ENCODE measurements around the gene SYN1. TPM values are rescaled to one million over a fixed set of nuclear protein-coding genes. Genes with fewer than 3 reads are reported as not detected.

The SYN1 gene
- total RNA-seq, 1 donor from 2014 or later: 2.2 TPM

DNA sequence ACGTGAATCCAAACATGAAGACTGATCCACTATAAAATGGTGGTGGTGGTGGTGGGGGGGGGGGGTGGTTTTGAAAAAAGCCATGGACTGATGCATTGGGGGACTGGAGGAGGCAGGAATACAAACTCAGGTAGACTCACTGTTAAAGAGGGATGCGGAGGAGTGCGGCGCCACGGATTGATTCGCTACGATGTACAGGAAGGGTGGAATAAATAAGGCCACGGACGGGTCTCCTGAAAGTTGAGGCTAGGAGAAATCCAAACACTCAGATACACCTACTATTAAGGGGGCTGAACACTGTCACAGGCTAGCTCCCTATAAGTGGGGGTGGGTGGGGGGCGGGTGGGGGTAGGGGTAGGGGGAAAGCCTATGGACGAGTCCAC lies 30.1 kb upstream of the SYN1 start:
- H3K27me3 Mint-ChIP-seq (ENCODE audit: low read depth, unreplicated experiment): no peaks in the 10 kb centered on the region
- DNase-seq (ENCODE audit: low read depth) (no peak), FAIRE-seq (no peak)
- Histone ChIP-seq H3K36me3 (ENCODE audit: insufficient read depth, low read length) (peaks cover 3% of the 10 kb centered on the region), H3K9ac (ENCODE audit: low read length) (peak overlapping the region; percentile 88), H3K4me2 (ENCODE audit: low read length) (peak overlapping the region; percentile 90), H3K9me3 (ENCODE audit: insufficient read depth, low read depth, low read length) (no peaks in the 10 kb centered on the region), H3K27me3 (ENCODE audit: insufficient read depth, low read length) (no peaks in the 10 kb centered on the region), H4K20me1 (ENCODE audit: insufficient read depth, low read length) (peaks cover 25% of the 10 kb centered on the region), H3K79me2 (ENCODE audit: insufficient read depth, low read length) (peaks cover 43% of the 10 kb centered on the region), H3K4me1 (ENCODE audit: insufficient read depth, low read length) (peaks cover 22% of the 10 kb centered on the region), H2AFZ (ENCODE audit: low read depth, low read length) (no peak overlapping the region), H3K4me3 (ENCODE audit: insufficient read depth, low read depth, low read length) (peak overlapping the region; percentile 76), H3K27ac (ENCODE audit: low read depth, low read length) (peak overlapping the region; percentile 80)
- no peaks in the 10 kb centered on the region for H3K9me3 Mint-ChIP-seq (ENCODE audit: unreplicated experiment)
- no peak overlapping the region for H3K27ac Mint-ChIP-seq (ENCODE audit: unreplicated experiment)
- TF ChIP-seq EZH2 (IDR thresholded peaks at IDR 0.05; ENCODE audit: insufficient read depth, low read length): no peak
- TF ChIP-seq, protein P1, sequence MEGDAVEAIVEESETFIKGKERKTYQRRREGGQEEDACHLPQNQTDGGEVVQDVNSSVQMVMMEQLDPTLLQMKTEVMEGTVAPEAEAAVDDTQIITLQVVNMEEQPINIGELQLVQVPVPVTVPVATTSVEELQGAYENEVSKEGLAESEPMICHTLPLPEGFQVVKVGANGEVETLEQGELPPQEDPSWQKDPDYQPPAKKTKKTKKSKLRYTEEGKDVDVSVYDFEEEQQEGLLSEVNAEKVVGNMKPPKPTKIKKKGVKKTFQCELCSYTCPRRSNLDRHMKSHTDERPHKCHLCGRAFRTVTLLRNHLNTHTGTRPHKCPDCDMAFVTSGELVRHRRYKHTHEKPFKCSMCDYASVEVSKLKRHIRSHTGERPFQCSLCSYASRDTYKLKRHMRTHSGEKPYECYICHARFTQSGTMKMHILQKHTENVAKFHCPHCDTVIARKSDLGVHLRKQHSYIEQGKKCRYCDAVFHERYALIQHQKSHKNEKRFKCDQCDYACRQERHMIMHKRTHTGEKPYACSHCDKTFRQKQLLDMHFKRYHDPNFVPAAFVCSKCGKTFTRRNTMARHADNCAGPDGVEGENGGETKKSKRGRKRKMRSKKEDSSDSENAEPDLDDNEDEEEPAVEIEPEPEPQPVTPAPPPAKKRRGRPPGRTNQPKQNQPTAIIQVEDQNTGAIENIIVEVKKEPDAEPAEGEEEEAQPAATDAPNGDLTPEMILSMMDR (IDR thresholded peaks at IDR 0.05; ENCODE audit: insufficient read depth, low read depth, low read length): no peak
- H3K4me3 Mint-ChIP-seq (ENCODE audit: unreplicated experiment): peak overlapping the region; percentile 85
- peaks cover 29% of the 10 kb centered on the region for H3K4me1 Mint-ChIP-seq (ENCODE audit: low read depth, unreplicated experiment)
- H3K36me3 Mint-ChIP-seq (ENCODE audit: low read depth, unreplicated experiment): no peaks in the 10 kb centered on the region

DNA sequence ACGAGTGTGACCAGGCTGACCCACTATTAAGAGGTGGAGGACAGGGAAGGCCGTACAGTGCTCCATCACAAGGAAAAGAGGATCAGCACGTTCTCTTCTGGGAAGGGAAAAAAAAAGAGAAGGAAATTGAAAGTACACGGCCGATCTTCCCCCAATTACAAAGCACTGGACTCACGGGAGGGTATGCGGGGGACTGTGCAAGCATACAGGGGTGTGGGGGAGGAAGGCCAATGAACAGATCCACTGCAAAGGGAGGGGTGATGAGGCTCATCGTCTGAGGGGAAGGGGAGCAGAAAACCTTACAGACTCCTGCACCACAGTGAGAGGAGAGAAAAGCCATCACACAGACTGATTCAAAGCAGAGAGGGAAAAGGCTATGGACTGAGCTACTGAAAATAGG lies 29.6 kb upstream of the SYN1 start:
- Histone ChIP-seq H2AFZ (ENCODE audit: low read depth, low read length) (no peak overlapping the region), H3K79me2 (ENCODE audit: insufficient read depth, low read length) (peaks cover 48% of the 10 kb centered on the region), H3K27ac (ENCODE audit: low read depth, low read length) (peak overlapping the region; percentile 38), H3K9ac (ENCODE audit: low read length) (peak overlapping the region; percentile 88), H3K4me2 (ENCODE audit: low read length) (peak overlapping the region; percentile 90), H3K4me1 (ENCODE audit: insufficient read depth, low read length) (peaks cover 22% of the 10 kb centered on the region), H4K20me1 (ENCODE audit: insufficient read depth, low read length) (peaks cover 30% of the 10 kb centered on the region), H3K9me3 (ENCODE audit: insufficient read depth, low read depth, low read length) (no peaks in the 10 kb centered on the region), H3K36me3 (ENCODE audit: insufficient read depth, low read length) (peaks cover 3% of the 10 kb centered on the region), H3K4me3 (ENCODE audit: insufficient read depth, low read depth, low read length) (peak overlapping the region; percentile 76), H3K27me3 (ENCODE audit: insufficient read depth, low read length) (no peaks in the 10 kb centered on the region)
- no peak for DNase-seq (ENCODE audit: low read depth)
- Mint-ChIP-seq H3K27ac (ENCODE audit: unreplicated experiment) (peak overlapping the region; percentile 35), H3K36me3 (ENCODE audit: low read depth, unreplicated experiment) (no peaks in the 10 kb centered on the region), H3K4me1 (ENCODE audit: low read depth, unreplicated experiment) (peaks cover 29% of the 10 kb centered on the region), H3K4me3 (ENCODE audit: unreplicated experiment) (peak overlapping the region; percentile 85), H3K27me3 (ENCODE audit: low read depth, unreplicated experiment) (no peaks in the 10 kb centered on the region), H3K9me3 (ENCODE audit: unreplicated experiment) (no peaks in the 10 kb centered on the region)
- TF ChIP-seq, protein P1 (IDR thresholded peaks at IDR 0.05; ENCODE audit: insufficient read depth, low read depth, low read length): no peak
- TF ChIP-seq EZH2 (IDR thresholded peaks at IDR 0.05; ENCODE audit: insufficient read depth, low read length): no peak
- peak; percentile 43 for FAIRE-seq

DNA sequence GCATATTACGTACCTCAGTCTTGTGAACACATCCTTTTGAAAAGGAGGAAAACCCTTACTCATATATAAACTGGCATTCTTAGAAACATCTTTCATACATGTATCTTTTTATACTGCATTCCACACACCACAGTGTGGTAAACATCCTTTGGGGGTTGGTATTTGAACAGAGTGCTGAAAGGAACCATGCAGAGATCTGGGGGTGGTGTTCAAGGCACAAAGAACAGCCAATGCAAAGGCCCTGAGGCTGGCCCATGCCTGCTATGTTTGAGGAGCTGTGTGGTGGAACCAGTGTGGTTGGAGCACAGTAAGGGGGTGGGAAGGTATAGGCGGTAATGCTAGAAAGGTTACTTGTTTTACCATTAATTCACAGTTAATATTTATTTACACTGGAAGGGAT lies 28.7 kb upstream of the SYN1 start:
- Histone ChIP-seq H3K4me2 (ENCODE audit: low read length) (peak overlapping the region; percentile 90), H3K27ac (ENCODE audit: low read depth, low read length) (no peak overlapping the region)
- H3K4me3 Mint-ChIP-seq (ENCODE audit: unreplicated experiment): peak overlapping the region; percentile 45

More for the DNA sequence above, 28.7 kb upstream of the SYN1 start:
- Histone ChIP-seq H3K27me3 (ENCODE audit: insufficient read depth, low read length) (no peaks in the 10 kb centered on the region), H3K4me3 (ENCODE audit: insufficient read depth, low read depth, low read length) (no peak overlapping the region), H3K9me3 (ENCODE audit: insufficient read depth, low read depth, low read length) (no peaks in the 10 kb centered on the region), H3K9ac (ENCODE audit: low read length) (peak overlapping the region; percentile 88), H3K4me1 (ENCODE audit: insufficient read depth, low read length) (peaks cover 22% of the 10 kb centered on the region), H3K79me2 (ENCODE audit: insufficient read depth, low read length) (peaks cover 53% of the 10 kb centered on the region), H4K20me1 (ENCODE audit: insufficient read depth, low read length) (peaks cover 39% of the 10 kb centered on the region), H3K36me3 (ENCODE audit: insufficient read depth, low read length) (peaks cover under 1% of the 10 kb centered on the region), H2AFZ (ENCODE audit: low read depth, low read length) (no peak overlapping the region)
- FAIRE-seq: no peak
- peaks cover 29% of the 10 kb centered on the region for H3K4me1 Mint-ChIP-seq (ENCODE audit: low read depth, unreplicated experiment)
- no peak overlapping the region for H3K27ac Mint-ChIP-seq (ENCODE audit: unreplicated experiment)
- H3K36me3 Mint-ChIP-seq (ENCODE audit: low read depth, unreplicated experiment): no peaks in the 10 kb centered on the region
- no peaks in the 10 kb centered on the region for H3K27me3 Mint-ChIP-seq (ENCODE audit: low read depth, unreplicated experiment)
- DNase-seq (ENCODE audit: low read depth): no peak
- TF ChIP-seq, protein P1 (IDR thresholded peaks at IDR 0.05; ENCODE audit: insufficient read depth, low read depth, low read length): no peak
- no peak for TF ChIP-seq EZH2 (IDR thresholded peaks at IDR 0.05; ENCODE audit: insufficient read depth, low read length)
- no peaks in the 10 kb centered on the region for H3K9me3 Mint-ChIP-seq (ENCODE audit: unreplicated experiment)
